ENCODE measurements around the gene PAH.
"Not testable (repeated sequence)": the region's sequence is repeated elsewhere in the genome, so short reads cannot be mapped to it uniquely, and the experiment has no call there.

The PAH gene

DNA sequence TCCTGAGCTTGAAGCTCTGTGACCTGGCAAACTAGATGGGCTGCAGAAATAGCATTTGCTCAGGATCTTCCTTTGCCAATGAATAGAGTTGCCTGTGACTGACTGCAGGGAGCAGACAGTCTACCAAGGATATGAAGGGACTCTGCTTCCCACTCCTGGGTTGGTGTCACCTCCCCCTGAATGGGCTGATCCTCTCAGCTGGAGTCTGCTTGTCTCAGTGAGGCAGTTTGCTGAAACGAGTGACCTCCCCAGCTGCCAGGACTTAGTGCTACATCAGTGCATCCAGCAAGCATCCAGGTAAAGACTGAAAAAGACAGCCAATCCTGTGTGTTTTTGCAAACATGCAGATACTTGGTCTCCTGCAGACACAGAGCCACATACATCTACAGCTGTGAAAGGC, 28.5 kb downstream of the PAH start:
- no peak for DNase-seq

DNA sequence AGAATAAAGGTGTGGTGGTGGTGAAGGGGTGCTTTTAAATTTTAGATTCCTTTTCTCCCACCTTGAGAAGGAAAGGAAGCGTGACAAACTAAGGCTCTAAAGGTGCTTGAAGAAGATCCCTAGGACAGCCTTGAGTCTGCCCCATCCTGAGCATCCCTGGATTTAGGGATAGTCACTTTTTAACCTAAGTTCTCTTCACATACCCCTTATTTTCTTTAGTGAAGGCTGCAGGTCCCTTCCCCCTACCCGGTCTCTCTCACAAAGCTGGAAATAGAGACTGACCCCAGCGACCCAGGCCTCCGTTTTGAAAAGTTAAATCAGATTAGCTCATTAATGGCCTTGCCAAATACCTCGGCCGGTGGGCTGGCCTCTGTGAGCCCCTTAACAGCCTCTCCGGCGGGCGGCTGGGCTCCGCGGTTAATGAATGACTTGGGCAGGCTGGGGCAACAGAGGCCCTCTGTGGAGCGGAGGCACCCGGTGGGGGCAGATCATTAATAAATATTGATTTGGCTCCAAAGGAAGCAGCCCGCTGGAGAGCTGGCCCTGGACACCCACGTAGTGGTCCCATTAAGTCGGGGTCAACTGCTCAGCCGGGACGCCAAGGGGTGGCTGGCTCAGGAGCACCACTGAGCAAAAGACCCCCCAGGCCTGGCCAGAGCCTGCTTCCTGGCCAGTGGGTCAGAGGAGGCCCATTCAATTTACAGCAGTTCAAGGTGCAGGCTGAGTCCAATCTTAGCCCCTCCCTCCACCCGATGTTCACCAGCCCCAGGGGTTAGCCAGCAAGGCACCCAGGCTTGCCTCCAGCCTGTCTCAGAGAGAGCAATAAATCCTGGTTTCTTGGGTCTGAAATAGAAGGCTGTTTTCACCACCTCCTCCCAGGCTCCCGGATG, 31.8 kb downstream of the PAH start:
- no peak for DNase-seq

DNA sequence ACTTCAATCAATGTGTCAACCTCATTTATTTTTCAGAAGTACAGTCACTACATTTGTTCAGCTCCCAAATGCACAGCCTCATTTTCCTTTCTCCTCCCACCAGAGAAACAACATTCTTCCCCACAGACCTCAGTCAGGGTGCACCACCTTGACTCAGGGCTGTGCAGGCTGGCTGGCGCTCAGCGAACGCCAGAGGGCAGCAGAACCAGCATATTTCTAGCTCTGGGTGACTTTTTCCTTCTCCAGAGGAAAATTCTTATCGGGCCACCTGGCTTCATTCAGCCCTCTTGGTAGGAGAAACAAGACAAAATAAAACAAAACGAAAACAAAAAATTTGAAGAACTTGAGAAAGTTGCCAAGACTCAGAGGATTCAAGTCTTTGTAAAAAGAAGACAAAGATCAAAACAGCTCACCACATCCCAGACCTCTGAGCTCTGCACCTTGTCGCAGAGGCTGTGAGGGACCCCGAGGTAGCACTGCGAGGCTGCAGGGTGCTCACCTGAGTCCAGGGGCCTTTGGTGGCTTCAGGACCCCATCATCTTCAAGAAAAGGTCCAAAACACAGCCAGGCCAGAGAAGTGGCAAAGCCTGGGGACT, 33.7 kb downstream of the PAH start:
- DNase-seq: no peak

DNA sequence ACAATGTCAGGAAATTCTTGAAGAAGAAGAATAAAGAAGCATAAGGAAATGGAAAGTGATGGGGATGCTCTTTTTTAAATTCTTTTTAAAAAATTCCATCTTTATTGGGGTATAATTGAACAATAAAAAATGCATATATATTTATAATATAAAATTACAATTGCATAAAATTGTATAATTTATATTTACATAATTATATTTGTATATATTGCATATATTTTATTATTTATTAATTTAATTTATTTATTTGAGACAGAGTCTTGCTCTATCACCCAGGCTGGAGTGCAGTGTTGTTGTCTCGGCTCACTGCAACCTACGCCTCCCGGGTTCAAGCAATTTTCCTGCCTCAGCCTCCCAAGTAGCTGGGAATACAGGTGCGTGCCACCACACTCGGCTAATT, 36.3 kb downstream of the PAH start:
- no peak for DNase-seq

DNA sequence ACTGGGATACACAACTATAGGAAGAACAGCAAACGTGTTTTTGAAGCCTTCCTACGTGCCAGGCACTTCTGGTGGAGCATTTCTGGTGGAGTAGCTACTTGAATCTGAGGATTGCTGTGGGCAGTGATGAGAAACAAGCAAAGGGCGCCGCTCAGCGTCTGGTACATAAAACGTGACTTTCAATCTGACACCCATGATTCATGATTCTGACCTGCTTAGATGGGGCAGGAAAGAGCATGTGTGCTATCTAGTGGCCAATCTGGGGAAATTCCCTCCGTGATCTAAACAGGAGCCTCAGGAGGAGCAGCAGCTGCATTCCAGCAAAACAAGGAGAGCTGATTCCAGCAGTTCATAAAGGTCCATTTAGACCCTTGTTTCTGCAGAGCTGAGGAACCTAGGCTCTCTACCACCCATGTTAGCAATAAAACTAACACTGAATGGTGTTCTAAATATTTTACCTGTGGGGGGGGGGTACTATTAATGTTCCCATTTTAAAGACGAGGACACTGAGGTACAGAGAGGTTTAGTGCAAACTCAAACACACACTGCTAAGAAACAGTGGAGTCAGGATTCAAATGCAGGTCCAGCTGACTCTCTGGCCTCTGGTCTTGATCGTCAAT, 37.8 kb downstream of the PAH start:
- DNase-seq: no peak

DNA sequence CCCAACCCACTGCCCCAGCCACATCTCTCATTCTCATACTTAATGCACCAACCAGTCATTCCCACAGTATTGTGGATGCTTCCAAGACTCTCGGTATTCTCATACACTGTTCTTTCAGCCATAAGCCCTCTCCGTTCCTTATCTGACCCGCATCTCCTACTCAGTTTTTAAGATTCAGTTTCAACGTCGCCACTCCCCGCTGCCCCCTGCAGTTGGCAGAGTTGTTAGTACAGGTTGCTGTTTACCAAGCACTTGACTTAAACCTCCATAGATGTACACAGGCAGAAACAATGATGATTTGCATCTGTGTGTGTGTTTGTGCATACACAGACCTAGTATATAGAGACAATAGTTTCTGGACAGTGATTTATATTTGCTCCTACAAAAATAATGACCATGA, 40.2 kb downstream of the PAH start:
- DNase-seq: no peak

DNA sequence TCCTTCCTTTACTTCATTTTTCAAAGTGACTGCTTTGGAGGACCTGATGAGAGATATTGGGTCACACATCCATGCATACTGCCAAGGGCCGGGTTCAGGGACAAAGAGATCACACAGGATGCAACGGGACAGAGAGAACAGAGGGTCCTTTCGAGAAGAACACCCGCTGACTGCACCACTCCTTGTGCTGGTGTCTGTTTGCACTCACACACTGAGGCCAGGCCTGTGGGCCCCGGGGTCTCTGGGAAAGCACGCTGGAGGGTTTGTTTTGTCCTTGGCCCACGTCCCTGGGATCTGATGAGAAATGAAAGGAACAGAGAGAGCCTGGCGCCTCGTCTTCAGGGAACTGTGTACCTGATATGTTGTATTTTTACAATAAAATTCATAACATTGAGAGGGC, 42.2 kb downstream of the PAH start:
- no peak for DNase-seq

DNA sequence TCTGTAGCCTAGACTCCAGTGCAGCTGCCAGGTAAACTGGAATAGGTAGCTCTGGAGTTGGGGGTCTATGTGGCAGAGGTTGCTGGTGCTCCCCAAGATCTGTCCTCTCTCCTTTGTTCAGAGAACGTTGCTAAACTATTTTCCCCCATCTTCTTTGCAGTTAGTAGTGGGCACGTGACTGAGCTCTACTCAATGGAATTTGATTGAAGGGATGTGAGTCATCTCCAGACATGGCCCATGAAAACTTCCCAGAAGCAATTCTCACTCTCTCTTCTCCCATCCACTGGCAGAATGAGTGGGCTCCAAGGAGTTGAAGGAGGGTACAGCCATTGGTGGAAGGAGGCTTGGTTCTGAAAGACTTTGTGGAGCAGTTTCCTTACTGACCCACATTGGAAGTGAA, 44.0 kb downstream of the PAH start:
- no peak for DNase-seq

DNA sequence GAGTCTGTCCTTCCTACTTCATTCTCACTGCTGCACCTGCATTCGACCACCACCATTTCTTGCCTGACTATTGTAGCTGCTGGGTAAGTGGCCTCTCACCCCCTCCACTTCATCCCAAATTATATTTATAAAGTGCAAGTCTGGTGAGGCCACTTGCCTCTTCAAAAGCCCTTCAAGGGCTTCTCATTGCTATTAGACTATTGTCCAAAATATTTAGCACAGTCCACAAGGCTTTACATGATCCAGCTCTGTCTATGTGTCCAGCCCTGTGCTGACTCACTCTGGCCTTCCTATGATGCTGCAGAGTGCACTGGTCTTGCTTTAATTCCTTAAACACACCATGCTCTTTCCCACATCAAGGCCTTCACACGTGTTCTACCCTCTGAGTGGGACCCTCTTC, 46.0 kb downstream of the PAH start:
- no peak for DNase-seq

DNA sequence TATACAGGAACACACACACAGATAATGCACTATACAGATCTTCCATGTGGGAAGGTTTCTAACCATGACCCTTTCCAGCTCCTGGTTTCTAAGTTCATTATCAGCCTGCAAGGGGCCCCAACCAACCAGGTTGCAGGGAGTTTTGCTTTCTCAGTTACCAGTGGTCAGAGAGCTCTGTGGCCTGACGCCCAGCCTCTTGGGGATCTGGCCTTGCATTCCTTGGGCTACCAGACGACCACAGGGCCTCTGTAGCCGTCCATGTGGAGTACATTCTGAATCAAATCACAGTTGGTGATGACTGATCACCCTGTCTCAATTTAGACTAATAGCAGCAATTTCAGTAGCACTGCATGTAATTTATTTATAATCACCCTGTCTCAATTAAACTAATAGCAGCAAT, 47.5 kb downstream of the PAH start:
- DNase-seq: no peak

DNA sequence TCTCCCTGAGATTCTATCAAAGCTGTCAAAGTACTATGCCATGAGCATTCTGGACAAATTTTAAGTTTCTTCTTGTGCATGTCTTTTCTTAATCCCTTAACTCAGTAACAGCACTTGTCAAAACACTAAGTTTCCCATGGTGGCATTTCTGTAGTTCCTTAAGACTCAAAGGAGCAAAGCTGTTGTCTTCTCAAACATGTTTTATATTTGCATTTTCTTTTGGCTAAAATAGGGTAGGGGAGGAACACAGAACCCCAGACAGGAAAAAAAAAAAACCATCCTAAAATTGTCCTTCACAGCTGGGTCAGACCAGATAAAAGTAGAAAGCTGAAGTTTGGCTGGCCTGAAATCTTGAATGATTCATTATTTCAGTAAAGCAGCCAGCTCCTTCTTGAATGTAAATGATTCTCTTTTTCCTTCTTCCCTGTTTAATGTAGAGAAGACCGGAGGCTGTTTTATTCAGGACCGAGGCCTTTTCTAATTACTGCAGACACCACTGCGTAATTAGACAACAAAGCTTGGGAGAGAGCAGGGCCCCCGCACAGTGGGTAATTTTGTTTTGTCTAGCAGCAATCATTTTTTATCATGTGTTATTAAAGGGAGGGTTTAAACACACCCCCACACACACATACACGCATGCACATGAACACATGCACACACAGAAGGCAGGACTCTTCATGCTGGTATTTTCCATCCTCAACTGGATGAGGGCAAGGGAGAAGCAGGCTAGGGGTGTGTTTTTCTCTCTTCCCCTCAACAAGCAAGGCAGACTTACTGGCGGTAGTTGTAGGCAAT, 51.0 kb downstream of the PAH start:
- DNase-seq: no peak

DNA sequence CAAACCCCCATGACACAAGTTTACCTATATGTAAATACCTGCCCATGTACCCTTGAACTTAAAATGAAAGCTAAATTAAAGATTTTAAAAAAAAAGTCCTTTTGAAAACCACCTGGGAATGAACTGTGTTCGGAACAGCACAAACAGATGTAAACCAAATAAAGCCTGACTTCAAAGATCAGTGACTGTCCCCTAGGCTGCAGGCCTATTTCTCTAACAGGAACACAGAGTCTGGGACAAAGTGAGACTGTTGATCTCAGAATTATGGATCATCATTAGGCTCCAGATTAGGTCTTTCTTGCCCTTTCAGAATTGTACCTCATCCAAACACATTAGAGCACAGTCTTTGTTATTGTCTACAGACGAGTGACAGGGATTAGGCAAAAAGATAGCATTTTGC, 54.6 kb downstream of the PAH start:
- DNase-seq: no peak

DNA sequence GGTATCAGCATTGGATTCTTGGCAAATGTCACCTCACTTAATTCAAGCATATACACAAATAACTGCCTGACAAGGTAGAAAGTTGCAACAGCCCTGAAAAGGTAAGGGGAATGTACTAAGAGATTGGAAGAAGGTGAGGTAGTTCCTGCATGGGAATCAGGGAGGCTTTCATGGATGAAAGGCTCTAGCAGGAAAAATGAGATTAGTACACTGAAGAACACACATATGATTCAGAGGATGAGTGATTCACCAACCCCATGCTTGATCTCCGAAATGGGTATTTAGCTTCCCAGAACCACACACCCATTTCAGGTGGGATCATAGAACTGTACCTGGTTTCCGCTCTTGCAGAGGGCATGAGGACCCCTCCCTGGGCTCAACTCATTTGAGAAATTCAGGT, 65.8 kb downstream of the PAH start:
- DNase-seq: no peak

DNA sequence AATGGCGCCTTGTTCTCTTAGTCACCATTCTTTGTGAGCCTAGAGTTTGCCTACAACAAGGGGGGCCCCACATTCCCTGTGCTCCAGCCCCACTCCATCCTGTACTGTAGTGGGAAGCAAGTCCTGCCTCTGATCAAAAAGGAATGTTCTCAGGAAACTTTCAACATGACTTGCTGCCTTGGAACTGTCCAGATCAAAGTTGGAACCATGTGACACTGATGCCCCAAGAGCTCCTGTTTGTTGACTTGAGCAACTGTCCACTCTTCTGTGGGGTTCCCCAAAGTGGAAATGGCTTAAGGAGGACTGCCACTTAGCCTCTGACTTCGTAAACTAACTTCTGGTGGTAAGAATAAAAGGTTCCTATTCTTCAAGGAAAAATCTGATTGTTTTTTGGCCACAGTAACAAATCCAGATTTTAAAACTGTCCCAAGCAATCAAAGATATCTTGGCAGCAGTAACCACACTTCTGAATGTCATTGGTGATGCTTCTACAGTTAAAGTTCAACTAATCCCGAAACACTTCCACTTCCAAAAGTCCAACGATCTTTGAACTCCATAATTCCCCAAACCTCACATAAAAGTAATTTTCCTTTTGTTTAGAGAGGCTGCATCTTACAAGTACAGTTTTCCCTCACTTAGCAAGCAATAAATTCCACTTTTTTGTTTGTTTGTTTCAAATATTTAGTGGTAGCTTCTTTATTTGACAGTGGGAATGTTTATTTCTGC, 67.2 kb downstream of the PAH start:
- no peak for DNase-seq

DNA sequence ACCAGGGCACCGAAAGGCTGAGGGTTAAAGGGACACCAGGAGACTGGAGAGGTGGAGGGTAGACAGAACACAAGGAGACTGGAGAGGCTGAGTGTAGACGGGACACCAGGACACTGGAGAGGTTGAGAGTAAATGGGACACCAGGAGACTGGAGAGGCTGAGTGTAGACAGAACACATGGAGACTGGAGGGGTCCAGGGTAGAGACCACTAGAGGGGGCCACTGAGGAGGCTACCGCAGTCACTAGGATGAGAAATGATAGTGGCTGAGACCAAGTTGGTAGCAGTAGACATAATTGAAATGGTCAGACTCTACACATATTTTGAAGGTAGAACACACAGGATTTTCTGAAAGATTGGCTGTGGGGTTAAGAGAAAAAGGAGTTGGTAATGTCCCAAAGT, 68.2 kb downstream of the PAH start:
- DNase-seq: no peak

DNA sequence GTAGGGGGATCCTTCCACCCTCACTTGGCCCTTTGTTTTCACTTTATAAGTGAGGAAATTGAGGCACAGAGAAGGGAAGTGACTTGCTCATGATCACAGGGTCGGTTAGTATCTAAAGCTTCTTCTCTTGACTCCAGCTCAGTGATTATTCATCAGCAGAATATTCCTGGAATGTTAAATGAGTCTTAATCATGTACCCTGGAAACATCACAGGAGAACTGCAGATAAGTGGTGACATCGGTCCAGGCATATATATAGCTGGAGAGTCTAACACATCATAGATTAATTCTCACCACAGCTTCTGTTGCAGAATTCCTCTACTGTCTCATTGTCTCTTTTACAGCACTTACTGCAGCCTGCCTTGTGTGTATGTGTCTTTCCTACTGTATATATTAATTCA, 69.9 kb downstream of the PAH start:
- DNase-seq: no peak

DNA sequence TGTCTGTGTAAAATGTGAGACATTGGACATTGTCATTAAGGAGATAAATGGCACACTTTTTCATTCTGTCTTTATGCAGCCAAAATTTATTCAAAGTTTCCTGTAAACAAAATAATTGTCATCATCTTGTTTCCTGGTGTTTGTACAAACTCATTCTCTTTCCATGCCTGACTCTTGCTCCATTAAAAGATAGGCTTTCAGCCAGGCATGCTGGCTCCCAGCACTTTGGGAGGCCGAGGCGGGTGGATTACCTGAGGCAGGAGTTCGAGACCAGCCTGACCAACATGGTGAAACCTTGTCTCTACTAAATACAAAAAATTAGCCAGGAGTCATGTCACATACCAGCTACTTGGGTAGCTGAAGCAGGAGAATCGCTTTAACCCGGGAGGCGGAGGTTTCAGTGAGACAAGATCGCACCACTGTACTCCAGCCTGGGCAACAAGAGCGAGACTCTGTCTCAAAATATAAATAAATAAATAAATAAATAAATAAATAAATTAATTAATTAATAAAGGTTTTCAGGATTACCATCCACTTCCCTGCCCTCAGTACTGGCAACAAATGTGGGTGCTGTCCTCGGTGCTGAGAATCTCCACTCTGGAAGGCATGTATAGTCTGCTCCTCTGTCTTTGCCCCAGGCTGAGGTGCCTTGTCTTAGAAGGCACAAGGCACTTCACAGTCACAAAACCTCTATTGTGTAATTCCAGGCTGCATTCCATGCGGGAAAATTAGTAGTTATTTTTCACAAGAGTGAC, 83.2 kb downstream of the PAH start:
- no peak for DNase-seq

DNA sequence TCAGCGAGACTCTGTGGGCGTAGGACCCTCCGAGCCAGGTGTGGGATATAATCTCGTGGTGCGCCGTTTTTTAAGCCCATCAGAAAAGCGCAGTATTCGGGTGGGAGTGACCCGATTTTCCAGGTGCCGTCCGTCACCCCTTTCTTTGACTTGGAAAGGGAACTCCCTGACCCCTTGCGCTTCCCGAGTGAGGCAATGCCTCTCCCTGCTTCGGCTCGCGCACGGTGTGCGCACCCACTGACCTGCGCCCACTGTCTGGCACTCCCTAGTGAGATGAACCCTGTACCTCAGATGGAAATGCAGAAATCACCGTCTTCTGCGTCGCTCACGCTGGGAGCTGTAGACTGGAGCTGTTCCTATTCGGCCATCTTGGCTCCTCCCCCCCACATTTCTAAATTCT, 84.2 kb downstream of the PAH start:
- not testable (repeated sequence) for DNase-seq

DNA sequence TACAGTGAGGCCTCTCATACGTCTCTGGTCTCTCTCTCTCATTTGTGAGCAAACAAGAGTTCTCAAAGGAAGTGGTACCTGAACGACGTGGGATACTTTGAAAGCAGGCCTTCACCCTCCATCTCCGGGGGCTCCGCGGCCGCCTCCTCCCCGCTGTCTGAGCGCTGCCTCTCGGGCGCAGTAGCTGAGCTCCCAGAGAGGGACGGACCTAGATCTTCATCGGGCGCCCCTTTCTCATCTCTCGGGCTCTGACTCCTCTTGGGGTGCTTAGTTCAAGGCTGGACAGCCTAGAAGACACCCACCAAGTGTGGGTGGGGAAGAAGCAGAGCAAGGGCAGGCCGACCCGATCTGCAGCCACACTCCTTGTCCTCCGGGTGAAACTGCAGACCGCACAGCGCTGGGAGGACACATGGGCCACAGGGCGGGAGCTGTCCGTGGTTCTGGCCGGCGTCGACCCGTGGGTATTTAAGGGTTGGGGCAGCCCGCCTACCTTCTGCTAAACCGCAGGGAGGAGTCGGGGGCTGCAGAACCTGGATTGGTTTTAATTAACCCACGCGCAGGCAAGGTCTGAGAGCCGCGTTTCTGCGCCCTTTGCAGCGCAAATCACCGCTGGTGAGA, 92.7 kb downstream of the PAH start:
- DNase-seq: no peak

DNA sequence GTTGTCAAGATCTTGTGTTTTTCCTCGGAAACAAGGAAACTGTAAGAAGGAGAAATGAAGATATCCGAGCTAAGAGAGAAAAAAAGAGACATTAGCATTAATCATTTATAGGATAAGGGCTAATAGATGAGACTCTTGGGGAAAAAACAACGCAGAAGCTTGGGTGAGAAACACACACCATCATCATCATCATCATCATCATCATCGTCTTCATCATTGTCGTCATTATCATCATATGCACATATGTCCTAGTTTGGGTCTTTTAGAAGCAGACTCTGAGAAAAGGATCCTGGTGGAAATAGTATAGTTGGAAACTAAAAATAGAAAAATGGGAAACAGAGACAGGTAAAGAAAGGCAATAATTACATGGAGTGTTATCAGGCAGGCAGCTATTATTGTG, 95.9 kb downstream of the PAH start:
- DNase-seq: no peak

DNA sequence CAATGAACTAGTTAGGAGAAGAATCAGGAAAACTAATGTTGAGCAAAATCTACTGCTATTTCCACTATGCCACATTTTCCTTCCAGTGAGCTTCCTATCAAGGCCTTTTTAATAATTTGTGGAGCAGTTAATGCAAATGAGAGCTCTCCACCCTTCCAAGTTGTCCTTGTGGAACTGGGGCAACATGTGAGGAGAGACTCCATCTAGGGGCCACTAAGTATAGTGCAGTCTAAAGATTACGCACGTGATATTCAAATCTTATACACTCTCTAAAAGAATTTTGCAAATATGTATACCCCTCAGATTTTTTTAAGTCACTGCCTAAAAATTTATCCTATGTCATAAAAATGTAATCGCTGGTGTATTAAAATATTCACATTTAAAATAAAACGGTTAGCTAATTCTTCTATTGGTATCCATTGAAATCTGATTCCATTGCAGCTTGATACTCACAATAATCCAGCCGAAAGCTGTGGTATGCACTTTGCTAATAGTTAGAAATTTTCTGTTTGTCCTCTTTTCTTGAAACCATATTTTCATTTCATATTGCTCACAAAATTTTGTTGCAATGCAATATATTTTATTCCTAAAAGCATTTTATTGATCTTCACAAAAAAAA, 100.1 kb downstream of the PAH start:
- DNase-seq: no peak
